Smooth muscle cell (in vitro differentiated cells): ENCODE measurements around the gene KLHL21. TPM values are rescaled to one million over a fixed set of nuclear protein-coding genes. Genes with fewer than 3 reads are reported as not detected.
A peak's percentile ranks its signal among the peaks of the same experiment; 100 is the strongest.

Experiments
- DNase-seq: peaks from one replicate; lab custom pipeline; 2025; ENCODE audit not compliant: unreplicated experiment; lab: John Stamatoyannopoulos, UW
- H2AFZ ChIP-seq: fragments of 200-600 bp; sonication (generic); 2 replicates; pipeline ENCODE4 v1.6.0; 2016; ENCODE audit warnings: antibody characterized with exemption, low read depth, mild to moderate bottlenecking
- H3F3A ChIP-seq: fragments of 200-600 bp; sonication (generic); 2 replicates; pipeline ENCODE4 v1.6.0; 2017; ENCODE audit warnings: antibody characterized with exemption, low read depth
- H3K27ac ChIP-seq: fragments of 200-600 bp; sonication (generic); 2 replicates; pipeline ENCODE4 v1.5.1; 2016; ENCODE audit warnings: low read depth, mild to moderate bottlenecking
- H3K27me3 ChIP-seq: fragments of 200-600 bp; sonication (generic); 2 replicates; pipeline ENCODE4 v1.6.1; 2016; ENCODE audit warnings: low read depth, mild to moderate bottlenecking
- H3K36me3 ChIP-seq: fragments of 200-600 bp; sonication (generic); 2 replicates; pipeline ENCODE4 v1.5.1; 2016; ENCODE audit warnings: low read depth
- H3K4me1 ChIP-seq: fragments of 200-600 bp; sonication (generic); 2 replicates; pipeline ENCODE4 v1.5.1; 2016; ENCODE audit warnings: low read depth
- H3K4me2 ChIP-seq: fragments of 200-600 bp; sonication (generic); 2 replicates; pipeline ENCODE4 v1.6.0; 2016; ENCODE audit warnings: mild to moderate bottlenecking
- H3K4me3 ChIP-seq: fragments of 200-600 bp; sonication (generic); 2 replicates; pipeline ENCODE4 v1.5.1; 2016; ENCODE audit warnings: mild to moderate bottlenecking
- H3K79me2 ChIP-seq: fragments of 200-600 bp; sonication (generic); 2 replicates; pipeline ENCODE4 v1.6.0; 2016; ENCODE audit warnings: low read depth, mild to moderate bottlenecking
- H3K9ac ChIP-seq: fragments of 200-600 bp; sonication (generic); 2 replicates; pipeline ENCODE4 v1.6.0; 2016; ENCODE audit warnings: low read depth
- H3K9me3 ChIP-seq: fragments of 200-600 bp; sonication (generic); replicated peaks from 2 replicates; pipeline ENCODE4 v1.5.1; 2016; ENCODE audit warnings: low read depth
- H4K20me1 ChIP-seq: fragments of 200-600 bp; sonication (generic); 2 replicates; pipeline ENCODE4 v1.6.0; 2016; ENCODE audit warnings: low read depth
- CTCF ChIP-seq: fragments of 200-600 bp; sonication (generic); IDR thresholded peaks from 2 replicates; pipeline ENCODE4 v1.5.1; 2017; ENCODE audit warnings: borderline replicate concordance, mild to moderate bottlenecking, antibody characterized with exemption; ENCODE audit not compliant: insufficient read depth, poor library complexity, severe bottlenecking
- WGBS: methylation state at CpG from one replicate; pipeline ENCODE4 v1.1.7; 2016; ENCODE audit warnings: low lambda C conversion rate; 5-methylcytosine and 5-hydroxymethylcytosine counted together
- polyA plus RNA-seq: library from polyadenylated mRNA; unstranded; fragments of >200 nt; fragmentation: Nextera tagmentation; extraction: Ambion mirVana; gene quantifications from 2 replicates; pipeline ENCODE4 v1.2.1, GENCODE V29; 2016
- total RNA-seq: library from RNA; depleted of rRNA; stranded (reverse); fragments of >200 nt; gene quantifications from 2 replicates; pipeline ENCODE4 v1.2.3, GENCODE V29; 2014

The KLHL21 gene
- total RNA-seq = 12.0 and 13.2 TPM in 2 replicates
- polyA plus RNA-seq = 12.6 and 16.2 TPM in 2 replicates

DNA sequence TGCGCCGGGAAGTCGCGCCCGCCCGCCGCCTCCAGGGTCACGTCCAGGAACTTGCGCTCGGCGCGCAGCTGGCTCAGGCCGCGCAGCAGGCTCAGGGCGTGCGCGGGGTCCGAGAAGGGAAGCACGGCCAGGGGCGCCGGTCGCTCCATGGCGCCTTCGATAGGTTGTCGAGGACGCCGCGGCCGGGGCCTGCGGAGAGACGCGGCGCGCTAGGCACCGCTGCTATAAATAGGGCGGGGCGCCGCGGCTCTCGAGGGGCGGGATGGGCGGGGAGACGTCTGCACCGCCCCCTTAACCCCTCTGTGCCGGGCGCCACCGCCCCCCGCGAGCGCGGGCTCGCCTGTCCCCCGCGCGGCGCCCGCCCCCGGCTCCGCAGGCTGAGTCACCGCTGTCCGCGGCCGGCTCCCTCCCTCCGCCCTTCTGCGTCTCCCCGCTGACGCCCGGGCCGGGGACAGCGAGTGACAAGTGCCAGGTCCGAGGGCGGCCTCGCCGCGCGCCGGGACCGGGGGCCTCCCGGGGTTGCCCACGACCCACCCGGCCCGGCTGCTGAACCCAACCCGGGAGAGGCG is at the start of gene KLHL21:
Gene KLHL21 (minus strand): TSS at position 201 of the 569 bp plus-strand sequence. CDS start 52 bp downstream, at position 149.
- Histone ChIP-seq H3K36me3 (no peaks in the 10 kb centered on the region), H3K27me3 (no peaks in the 10 kb centered on the region), H3K79me2 (peaks cover 37% of the 10 kb centered on the region), H2AFZ (peak within 1 kb of the TSS; percentile 77), H4K20me1 (peaks cover 41% of the 10 kb centered on the region), H3K4me2 (peak within 1 kb of the TSS; percentile 92), H3K9ac (peak within 1 kb of the TSS; percentile 96), H3K27ac (peak within 1 kb of the TSS; percentile 100), H3K4me1 (peaks cover 28% of the 10 kb centered on the region), H3K4me3 (peak within 1 kb of the TSS; percentile 67), H3K9me3 (no peaks in the 10 kb centered on the region), H3F3A (peaks cover 22% of the 10 kb centered on the region)
- under 1% methylated on average over 49 of the region's 84 CpGs for WGBS
- DNase-seq = peak; percentile 78
- TF ChIP-seq CTCF = no peak

DNA sequence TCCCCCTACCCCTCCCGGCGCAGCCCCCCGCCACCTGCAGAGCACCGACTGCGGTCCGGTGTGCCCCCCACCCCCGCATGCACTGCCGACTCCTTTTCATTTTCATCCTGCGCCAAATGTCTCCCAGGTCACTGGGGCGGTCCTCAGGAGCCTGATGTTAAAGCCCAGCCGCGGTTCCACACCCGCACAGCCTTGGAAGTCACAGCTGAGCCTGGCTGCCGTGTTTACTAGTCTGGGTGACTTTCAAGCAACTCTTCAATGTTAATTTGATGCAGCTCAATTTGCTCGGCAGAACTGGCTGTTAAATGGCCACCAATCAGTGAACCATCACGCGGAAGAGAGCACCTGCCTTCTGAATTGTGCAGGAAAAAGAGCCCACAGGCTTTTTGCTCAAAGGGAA is 49.2 kb upstream of the KLHL21 start:
- H3K27me3 ChIP-seq = no peaks in the 10 kb centered on the region
- 96% methylated on average over 15 of the region's 17 CpGs for whole genome bisulfite sequencing
- no peaks in the 10 kb centered on the region for H3K9me3 ChIP-seq
- H3K4me1 ChIP-seq = no peaks in the 10 kb centered on the region
- H3K36me3 ChIP-seq = no peaks in the 10 kb centered on the region
- H3K9ac ChIP-seq = no peak overlapping the region
- H3F3A ChIP-seq = no peaks in the 10 kb centered on the region
- DNase-seq = no peak
- no peaks in the 10 kb centered on the region for H3K79me2 ChIP-seq
- H4K20me1 ChIP-seq = peaks cover 3% of the 10 kb centered on the region
- TF ChIP-seq CTCF = no peak
- H3K27ac ChIP-seq = no peak overlapping the region
- H3K4me3 ChIP-seq = no peak overlapping the region
- no peak overlapping the region for H2AFZ ChIP-seq
- H3K4me2 ChIP-seq = no peak overlapping the region

DNA sequence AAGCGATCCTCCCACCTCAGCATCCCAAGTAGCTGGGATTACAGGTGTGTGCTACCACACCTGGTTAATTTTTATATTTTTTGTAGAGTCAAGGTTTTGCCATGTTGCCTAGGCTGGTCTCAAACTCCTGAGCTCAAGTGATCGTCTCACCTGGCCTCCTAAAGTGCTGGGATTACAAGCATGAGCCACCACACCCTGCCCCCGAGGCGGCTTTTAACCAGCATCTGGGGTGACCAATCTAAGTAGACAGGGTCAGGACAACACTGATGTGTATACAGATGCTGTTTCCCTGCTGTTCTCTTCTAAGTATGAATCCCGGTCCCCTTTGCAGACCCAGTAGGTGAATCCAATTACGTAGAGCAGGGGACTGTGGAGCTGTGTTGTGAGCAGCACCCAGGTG is 45.9 kb upstream of the KLHL21 start:
- no peak overlapping the region for H3K9ac ChIP-seq
- H3K4me2 ChIP-seq = no peak overlapping the region
- H3K4me1 ChIP-seq = no peaks in the 10 kb centered on the region
- no peak for TF ChIP-seq CTCF
- H3F3A ChIP-seq = no peaks in the 10 kb centered on the region
- no peak overlapping the region for H3K27ac ChIP-seq
- H2AFZ ChIP-seq = no peak overlapping the region
- H3K36me3 ChIP-seq = no peaks in the 10 kb centered on the region
- H3K79me2 ChIP-seq = no peaks in the 10 kb centered on the region
- H4K20me1 ChIP-seq = no peaks in the 10 kb centered on the region
- DNase-seq = no peak
- WGBS = 90% methylated on average over 6 of the region's 6 CpGs
- no peak overlapping the region for H3K4me3 ChIP-seq
- H3K27me3 ChIP-seq = no peaks in the 10 kb centered on the region
- H3K9me3 ChIP-seq = no peaks in the 10 kb centered on the region
